HUES48 (cell line): ENCODE data around the gene PITPNM3.
A peak's percentile ranks its signal among the peaks of the same experiment; 100 is the strongest.

Experiments
- H3K27ac ChIP-seq: one replicate; pipeline ENCODE4 v1.7.0; 2013; ENCODE audit warnings: low read depth, low read length, inconsistent platforms
- H3K27me3 ChIP-seq: 2 replicates; pipeline ENCODE4 v1.6.1; 2013; ENCODE audit warnings: mild to moderate bottlenecking, low read length; ENCODE audit not compliant: control insufficient read depth, insufficient read depth
- H3K36me3 ChIP-seq: 2 replicates; pipeline ENCODE4 v1.6.1; 2013; ENCODE audit warnings: low read length; ENCODE audit not compliant: control insufficient read depth, insufficient read depth
- H3K4me1 ChIP-seq: 2 replicates; pipeline ENCODE4 v1.6.1; 2013; ENCODE audit warnings: mild to moderate bottlenecking, low read length; ENCODE audit not compliant: control insufficient read depth, insufficient read depth
- H3K4me3 ChIP-seq: 2 replicates; pipeline ENCODE4 v1.5.1; 2013; ENCODE audit warnings: mild to moderate bottlenecking, low read depth, low read length
- H3K9ac ChIP-seq: 2 replicates; pipeline ENCODE4 v1.6.1; 2013; ENCODE audit warnings: mild to moderate bottlenecking, low read depth, low read length, moderate library complexity
- H3K9me3 ChIP-seq: 2 replicates; pipeline ENCODE4 v1.6.1; 2013; ENCODE audit warnings: low read length; ENCODE audit not compliant: control insufficient read depth, insufficient read depth

Gene PITPNM3

DNA sequence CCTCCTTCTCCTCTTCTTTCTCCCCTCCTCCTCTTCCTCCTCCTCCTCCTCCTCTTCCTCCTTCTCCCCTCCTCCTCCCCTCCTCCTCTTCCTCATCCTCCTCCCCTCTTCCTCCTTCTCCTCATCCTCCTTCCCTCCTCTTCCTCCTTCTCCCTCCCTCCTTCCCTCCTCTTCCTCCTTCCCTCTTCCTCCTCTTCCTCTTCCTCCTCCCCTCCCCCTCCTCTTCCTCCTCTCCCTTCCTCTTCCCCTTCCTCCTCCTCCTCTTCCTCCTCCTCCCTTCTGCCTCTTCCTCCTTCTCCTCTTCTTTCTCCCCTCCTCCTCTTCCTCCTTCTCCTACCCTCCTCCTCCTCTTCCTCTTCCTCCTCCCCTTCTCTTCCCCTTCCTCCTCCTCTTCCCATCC, 5.1 kb upstream of the PITPNM3 start:
- Histone ChIP-seq H3K9ac (no peak overlapping the region), H3K9me3 (no peaks in the 10 kb centered on the region), H3K36me3 (no peaks in the 10 kb centered on the region), H3K4me3 (no peak overlapping the region), H3K27me3 (peaks cover 24% of the 10 kb centered on the region), H3K27ac (no peak overlapping the region), H3K4me1 (no peaks in the 10 kb centered on the region)

DNA sequence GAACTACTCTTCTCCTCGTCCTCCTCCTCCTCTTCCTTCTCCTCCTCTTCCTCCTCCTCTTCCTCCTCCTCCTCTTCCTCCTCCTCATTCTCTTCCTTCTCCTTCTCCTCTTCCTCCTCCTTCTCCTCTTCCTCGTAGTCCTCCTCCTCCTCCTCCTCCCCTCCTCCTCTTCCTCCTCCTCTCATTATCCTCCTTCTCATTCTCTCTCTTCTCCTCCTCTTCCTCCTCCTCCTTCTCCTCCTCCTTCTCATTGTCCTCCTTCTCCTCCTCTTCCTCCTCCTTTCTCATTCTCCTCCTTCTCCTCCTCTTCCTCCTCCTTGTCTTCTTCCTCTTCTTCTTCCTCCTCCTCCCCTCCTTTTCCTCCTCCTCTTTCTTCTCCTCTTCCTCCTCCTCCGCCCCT, 4.1 kb upstream of the PITPNM3 start:
- Histone ChIP-seq H3K27ac (no peak overlapping the region), H3K27me3 (peaks cover 30% of the 10 kb centered on the region), H3K36me3 (no peaks in the 10 kb centered on the region)

DNA sequence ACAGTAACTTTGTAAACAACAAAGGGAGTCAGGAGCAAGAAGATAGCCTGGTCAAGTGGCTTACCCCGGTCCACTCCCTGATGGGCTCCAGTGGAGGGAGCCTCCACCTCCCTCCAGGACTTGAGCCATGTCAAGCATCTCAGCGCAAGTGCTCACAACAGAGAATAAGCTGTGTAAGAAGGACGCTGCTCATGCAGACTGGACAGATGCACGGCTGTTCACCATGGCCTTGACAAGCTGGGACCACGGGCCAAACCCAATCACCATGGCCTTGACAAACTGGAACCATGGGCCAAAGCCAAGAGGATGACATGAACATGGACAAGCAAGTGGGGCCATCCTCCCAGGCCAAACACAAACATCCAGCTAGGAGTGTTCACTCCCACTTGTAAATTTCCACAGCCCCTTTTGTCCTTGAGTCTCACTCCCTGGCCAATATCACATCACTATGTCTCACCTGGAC, 3.4 kb upstream of the PITPNM3 start:
- H3K9ac ChIP-seq, result no peak overlapping the region
- H3K27ac ChIP-seq, result no peak overlapping the region
- no peak overlapping the region for H3K4me3 ChIP-seq
- H3K4me1 ChIP-seq, result peaks cover 4% of the 10 kb centered on the region
- H3K27me3 ChIP-seq, result peaks cover 37% of the 10 kb centered on the region
- no peaks in the 10 kb centered on the region for H3K9me3 ChIP-seq
- no peaks in the 10 kb centered on the region for H3K36me3 ChIP-seq

More for the DNA sequence above, 4.1 kb upstream of the PITPNM3 start:
- H3K9me3 ChIP-seq, result no peaks in the 10 kb centered on the region
- no peak overlapping the region for H3K4me3 ChIP-seq
- H3K9ac ChIP-seq, result no peak overlapping the region
- no peaks in the 10 kb centered on the region for H3K4me1 ChIP-seq

DNA sequence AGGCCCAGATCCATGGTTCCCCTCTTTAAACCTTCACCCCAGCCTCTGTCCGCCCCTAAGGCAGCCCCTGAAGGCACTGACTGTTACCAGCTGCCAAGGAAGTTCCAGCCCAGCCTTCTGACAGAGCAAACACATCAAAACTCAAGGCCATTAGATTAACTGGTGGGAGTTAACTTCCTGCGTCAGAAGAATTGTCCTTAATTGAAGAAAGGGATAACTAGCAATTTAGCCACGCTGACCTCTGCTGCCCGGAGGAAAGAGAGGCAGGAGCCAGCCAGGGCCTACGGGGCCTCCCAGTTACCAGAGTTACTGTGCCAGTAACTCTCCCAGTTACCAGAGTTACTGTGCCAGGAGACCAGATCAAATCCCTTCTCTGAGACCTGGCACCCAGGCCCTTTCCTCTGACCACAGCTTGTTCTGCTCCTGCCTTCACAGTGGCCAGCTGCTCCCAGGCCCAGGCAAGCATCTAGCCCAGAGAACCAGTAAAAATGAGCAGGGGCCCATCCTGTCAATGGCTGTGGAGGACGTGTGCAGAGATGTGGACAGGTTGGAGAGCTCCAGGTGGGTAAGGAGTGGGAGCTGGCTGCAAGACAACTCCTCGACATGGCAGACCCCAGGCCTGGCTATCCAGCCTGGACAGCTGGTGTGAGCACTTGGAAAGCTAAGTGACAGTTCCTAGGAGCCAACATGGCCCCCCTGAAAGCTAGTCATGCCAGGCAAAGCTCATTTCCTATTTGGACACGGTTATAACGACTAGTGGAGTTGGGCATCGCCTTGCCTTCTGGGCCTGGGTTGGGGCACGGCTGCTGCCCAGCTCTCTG, 2.8 kb upstream of the PITPNM3 start:
- Histone ChIP-seq H3K36me3 (no peaks in the 10 kb centered on the region), H3K27ac (no peak overlapping the region), H3K9ac (no peak overlapping the region), H3K4me1 (peaks cover 8% of the 10 kb centered on the region), H3K9me3 (no peaks in the 10 kb centered on the region), H3K27me3 (peaks cover 44% of the 10 kb centered on the region), H3K4me3 (no peak overlapping the region)

GRCh38 chr17:6558276-6558675, 1.9 kb upstream of the PITPNM3 start:
- Histone ChIP-seq H3K27me3 (peaks cover 52% of the 10 kb centered on the region), H3K4me3 (no peak overlapping the region), H3K9ac (no peak overlapping the region), H3K4me1 (peaks cover 8% of the 10 kb centered on the region), H3K27ac (no peak overlapping the region), H3K9me3 (no peaks in the 10 kb centered on the region), H3K36me3 (no peaks in the 10 kb centered on the region)

GRCh38 chr17:6557040-6557438, 684 bp upstream of the PITPNM3 start:
- no peak overlapping the region for H3K9ac ChIP-seq
- H3K4me3 ChIP-seq, result peak overlapping the region; percentile 63
- no peaks in the 10 kb centered on the region for H3K36me3 ChIP-seq
- H3K27ac ChIP-seq, result no peak overlapping the region
- peaks cover 52% of the 10 kb centered on the region for H3K27me3 ChIP-seq
- peaks cover 11% of the 10 kb centered on the region for H3K4me1 ChIP-seq
- H3K9me3 ChIP-seq, result no peaks in the 10 kb centered on the region

DNA sequence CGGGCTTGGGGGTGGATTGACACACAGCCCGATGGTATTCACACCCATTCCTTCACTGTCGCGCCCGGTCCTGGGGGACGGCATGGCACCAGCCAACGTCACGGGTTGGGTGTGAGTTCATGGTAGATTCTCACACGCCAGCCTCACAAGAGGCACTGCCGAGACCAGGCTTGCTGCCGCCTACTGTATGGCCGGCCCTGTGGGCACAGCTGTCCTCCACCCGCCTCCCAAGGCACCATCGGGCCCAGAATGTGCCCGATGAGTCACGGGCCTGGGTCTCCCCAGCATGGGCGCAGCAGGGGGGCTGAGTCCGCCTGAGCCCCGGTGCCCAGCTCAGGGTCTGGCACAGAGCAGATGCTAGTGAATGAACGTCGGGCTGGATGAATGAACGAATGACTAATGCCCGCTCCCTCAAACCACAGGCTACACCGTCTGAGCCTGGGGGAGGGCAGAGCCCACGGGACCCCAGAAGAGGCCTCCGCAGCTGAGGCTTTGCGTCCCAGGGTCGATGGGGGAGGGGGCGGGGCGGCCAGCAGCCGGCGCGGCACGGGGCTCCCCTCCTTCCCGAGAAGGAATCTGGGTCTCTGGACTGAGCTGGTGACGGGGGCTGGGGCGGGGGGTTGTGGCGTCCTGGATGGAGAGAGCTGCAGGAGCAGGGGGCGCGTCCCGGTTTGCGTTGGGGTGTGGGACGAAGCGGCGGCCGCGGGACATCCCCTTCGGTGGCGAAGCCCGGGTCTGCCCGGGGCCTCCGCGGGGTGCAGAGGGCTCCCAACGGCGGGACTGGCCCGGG, 829 bp downstream of the PITPNM3 start:
- no peaks in the 10 kb centered on the region for H3K36me3 ChIP-seq
- no peak overlapping the region for H3K27ac ChIP-seq
- H3K9ac ChIP-seq, result no peak overlapping the region
- H3K9me3 ChIP-seq, result no peaks in the 10 kb centered on the region
- H3K4me1 ChIP-seq, result peaks cover 13% of the 10 kb centered on the region
- peaks cover 52% of the 10 kb centered on the region for H3K27me3 ChIP-seq
- H3K4me3 ChIP-seq, result peak overlapping the region; percentile 62

GRCh38 chr17:6554871-6555330, 1.5 kb downstream of the PITPNM3 start:
- Histone ChIP-seq H3K27ac (no peak overlapping the region), H3K9ac (no peak overlapping the region), H3K4me3 (peak overlapping the region; percentile 62), H3K9me3 (no peaks in the 10 kb centered on the region), H3K36me3 (no peaks in the 10 kb centered on the region), H3K4me1 (peaks cover 13% of the 10 kb centered on the region), H3K27me3 (peaks cover 52% of the 10 kb centered on the region)

- no peak overlapping the region for H3K27ac ChIP-seq
- H3K27me3 ChIP-seq, result peaks cover 52% of the 10 kb centered on the region
- H3K4me1 ChIP-seq, result peaks cover 13% of the 10 kb centered on the region
- no peak overlapping the region for H3K9ac ChIP-seq
- no peak overlapping the region for H3K4me3 ChIP-seq
- no peaks in the 10 kb centered on the region for H3K36me3 ChIP-seq
- no peaks in the 10 kb centered on the region for H3K9me3 ChIP-seq
These were observed 2.0 kb downstream of the PITPNM3 start for GRCh38 chr17:6554342-6554741.

- Histone ChIP-seq H3K36me3 (no peaks in the 10 kb centered on the region), H3K27me3 (peaks cover 33% of the 10 kb centered on the region), H3K9me3 (no peaks in the 10 kb centered on the region), H3K27ac (no peak overlapping the region), H3K4me1 (peaks cover 13% of the 10 kb centered on the region), H3K9ac (no peak overlapping the region), H3K4me3 (no peak overlapping the region)
These were observed 4.4 kb downstream of the PITPNM3 start for GRCh38 chr17:6551869-6552531.
